HG02759 (cell line): ENCODE data around the gene SMOC1.

ENCODE experiments used
- ATAC-seq: cut with Tn5 transposase; IDR thresholded peaks from one replicate; pipeline ENCODE4 v1.9.1; 2021; ENCODE audit warnings: mild to moderate bottlenecking, moderate library complexity; ENCODE audit not compliant: unreplicated experiment

SMOC1 gene

GRCh38 chr14:69879175-69880043 is at the start of gene SMOC1:
Gene SMOC1, plus strand, starts transcription at chr14:69879416. Its CDS starts 263 bp downstream, at chr14:69879679.
- peak; percentile 82 for ATAC-seq

- ATAC-seq: no peak
These were observed 40.3 kb upstream of the SMOC1 start for GRCh38 chr14:69838881-69839416.

GRCh38 chr14:69839661-69840060 is 39.6 kb upstream of the SMOC1 start:
- ATAC-seq: no peak

- ATAC-seq: no peak
These were observed 37.6 kb upstream of the SMOC1 start for GRCh38 chr14:69841656-69842055.

GRCh38 chr14:69842686-69843420 is 36.4 kb upstream of the SMOC1 start:
- ATAC-seq: no peak

GRCh38 chr14:69844171-69844570 is 35.0 kb upstream of the SMOC1 start:
- ATAC-seq: no peak

- ATAC-seq: no peak
These were observed 34.1 kb upstream of the SMOC1 start for GRCh38 chr14:69845050-69845581.

- ATAC-seq: no peak
These were observed 33.4 kb upstream of the SMOC1 start for GRCh38 chr14:69845787-69846186.

GRCh38 chr14:69848156-69848555 is 31.1 kb upstream of the SMOC1 start:
- no peak for ATAC-seq

- ATAC-seq: no peak
These were observed 30.3 kb upstream of the SMOC1 start for GRCh38 chr14:69848903-69849391.

- ATAC-seq: no peak
These were observed 29.0 kb upstream of the SMOC1 start for GRCh38 chr14:69850086-69850735.

- ATAC-seq: no peak
These were observed 28.5 kb upstream of the SMOC1 start for GRCh38 chr14:69850736-69851112.

GRCh38 chr14:69852531-69853321 is 26.5 kb upstream of the SMOC1 start:
- no peak for ATAC-seq

GRCh38 chr14:69853774-69854173 is 25.4 kb upstream of the SMOC1 start:
- no peak for ATAC-seq

GRCh38 chr14:69854598-69854997 is 24.6 kb upstream of the SMOC1 start:
- no peak for ATAC-seq

GRCh38 chr14:69855180-69855832 is 23.9 kb upstream of the SMOC1 start:
- no peak for ATAC-seq

GRCh38 chr14:69858801-69859200 is 20.4 kb upstream of the SMOC1 start:
- no peak for ATAC-seq

- ATAC-seq: no peak
These were observed 19.6 kb upstream of the SMOC1 start for GRCh38 chr14:69859591-69859990.

GRCh38 chr14:69860221-69860620 is 19.0 kb upstream of the SMOC1 start:
- ATAC-seq: no peak
